PC-9 (cell line): ENCODE results near the gene TPCN2.

Experiments used
- CTCF ChIP-seq: fragments of 200-600 bp; sonication (generic); conservative IDR thresholded peaks from 2 replicates; pipeline ENCODE4 v1.6.1; 2017; ENCODE audit warnings: mixed run types, antibody characterized with exemption, mild to moderate bottlenecking, moderate library complexity
- EZH2 ChIP-seq: fragments of 200-600 bp; sonication (generic); IDR thresholded peaks from 2 replicates; pipeline ENCODE4 v1.8.0; 2017; ENCODE audit warnings: antibody characterized with exemption, low read depth

DNA sequence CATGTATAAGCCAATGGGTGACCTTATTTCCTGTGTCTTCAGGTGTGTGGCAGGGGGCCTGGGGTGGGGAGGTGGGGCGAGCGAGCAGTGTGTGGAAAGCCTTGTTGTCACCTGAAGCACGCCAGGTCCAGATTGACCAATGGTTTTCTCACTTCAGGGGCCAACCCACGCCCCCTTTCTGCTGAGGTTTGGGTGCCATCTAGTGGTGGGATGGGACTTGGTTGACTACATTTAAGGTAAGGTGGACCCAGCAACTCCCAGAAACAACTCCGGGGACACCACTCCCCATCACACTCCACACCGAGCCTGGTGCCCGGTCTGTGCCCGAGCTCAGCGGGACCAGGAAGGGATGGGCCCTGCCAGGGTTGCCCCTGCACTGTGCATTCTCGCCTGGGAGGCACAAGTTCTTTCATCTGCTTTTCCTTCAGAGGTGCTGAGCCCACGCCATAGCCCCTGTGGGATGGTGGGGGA lies 40.0 kb downstream of the TPCN2 start:
- TF ChIP-seq CTCF, result peak; percentile 90
- TF ChIP-seq EZH2, result no peak
